GM13977 (cell line): ENCODE measurements around the gene RIC8A.
A peak's percentile ranks its signal among the peaks of the same experiment; 100 is the strongest.

ENCODE experiments used
- DNase-seq: peaks from one replicate; pipeline ENCODE4 v3.0.0; 2012; ENCODE audit warnings: low spot score
- in situ Hi-C: fragments of 300-500 bp; cut with MboI; formaldehyde crosslinking; loops from one replicate; pipeline ENCODE4 v1.12.0; 2022; ENCODE audit warnings: low sequenced_read_pairs, low pct_unique_long_range_greater_than_20kb, mixed read lengths, inconsistent platforms; ENCODE audit not compliant: unreplicated experiment
- TF ChIP-seq, protein P1 (sequence below): IDR thresholded peaks from 2 replicates; pipeline ENCODE4 v1.5.1; 2012; ENCODE audit warnings: mild to moderate bottlenecking, control low read depth; ENCODE audit not compliant: insufficient read depth; ENCODE audit errors: extremely low read depth, missing control alignments

Gene RIC8A

DNA sequence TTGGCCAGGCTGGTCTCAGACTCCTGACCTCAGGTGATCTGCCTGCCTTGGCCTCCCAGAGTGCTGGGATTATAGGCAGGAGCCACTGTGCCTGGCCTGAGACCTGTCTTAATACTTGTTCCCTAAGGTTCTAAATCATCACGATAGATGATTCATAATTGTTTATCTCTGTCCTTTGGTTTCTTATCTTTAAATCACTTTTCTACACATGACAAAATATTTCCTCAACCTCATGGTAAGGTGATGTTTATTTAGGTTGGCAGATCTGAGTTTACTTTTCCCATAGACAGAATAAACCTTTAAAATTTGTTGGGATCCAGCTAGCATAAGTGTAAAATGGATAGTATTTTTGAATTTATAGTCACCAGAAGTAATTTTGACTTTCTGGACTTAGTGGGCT is 32.8 kb downstream of the RIC8A start:
- no peak for DNase-seq
- TF ChIP-seq, protein P1, sequence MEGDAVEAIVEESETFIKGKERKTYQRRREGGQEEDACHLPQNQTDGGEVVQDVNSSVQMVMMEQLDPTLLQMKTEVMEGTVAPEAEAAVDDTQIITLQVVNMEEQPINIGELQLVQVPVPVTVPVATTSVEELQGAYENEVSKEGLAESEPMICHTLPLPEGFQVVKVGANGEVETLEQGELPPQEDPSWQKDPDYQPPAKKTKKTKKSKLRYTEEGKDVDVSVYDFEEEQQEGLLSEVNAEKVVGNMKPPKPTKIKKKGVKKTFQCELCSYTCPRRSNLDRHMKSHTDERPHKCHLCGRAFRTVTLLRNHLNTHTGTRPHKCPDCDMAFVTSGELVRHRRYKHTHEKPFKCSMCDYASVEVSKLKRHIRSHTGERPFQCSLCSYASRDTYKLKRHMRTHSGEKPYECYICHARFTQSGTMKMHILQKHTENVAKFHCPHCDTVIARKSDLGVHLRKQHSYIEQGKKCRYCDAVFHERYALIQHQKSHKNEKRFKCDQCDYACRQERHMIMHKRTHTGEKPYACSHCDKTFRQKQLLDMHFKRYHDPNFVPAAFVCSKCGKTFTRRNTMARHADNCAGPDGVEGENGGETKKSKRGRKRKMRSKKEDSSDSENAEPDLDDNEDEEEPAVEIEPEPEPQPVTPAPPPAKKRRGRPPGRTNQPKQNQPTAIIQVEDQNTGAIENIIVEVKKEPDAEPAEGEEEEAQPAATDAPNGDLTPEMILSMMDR, result no peak
- in situ Hi-C loops, result no loop called here

DNA sequence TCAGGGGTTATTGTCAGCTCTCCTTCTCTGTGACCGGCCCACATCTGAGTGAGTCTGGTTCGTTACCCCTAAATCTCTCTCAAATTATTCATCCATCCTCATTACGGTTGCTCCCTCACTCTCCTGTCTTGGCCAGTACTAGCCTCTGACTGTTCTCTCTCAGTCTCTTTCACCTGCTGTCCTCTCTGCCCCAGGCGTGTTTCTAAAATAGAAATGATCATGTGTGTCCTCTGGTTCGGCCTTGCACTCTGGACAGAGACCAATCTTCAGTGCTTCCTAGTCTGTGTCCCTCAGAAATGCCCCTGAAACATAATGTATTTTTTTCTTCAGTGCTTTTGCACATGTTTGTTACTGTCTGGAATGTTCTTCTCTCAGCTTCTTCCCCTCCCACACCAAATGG is 34.1 kb downstream of the RIC8A start:
- in situ Hi-C loops, result no loop called here
- DNase-seq, result no peak
- TF ChIP-seq, protein P1, result no peak

DNA sequence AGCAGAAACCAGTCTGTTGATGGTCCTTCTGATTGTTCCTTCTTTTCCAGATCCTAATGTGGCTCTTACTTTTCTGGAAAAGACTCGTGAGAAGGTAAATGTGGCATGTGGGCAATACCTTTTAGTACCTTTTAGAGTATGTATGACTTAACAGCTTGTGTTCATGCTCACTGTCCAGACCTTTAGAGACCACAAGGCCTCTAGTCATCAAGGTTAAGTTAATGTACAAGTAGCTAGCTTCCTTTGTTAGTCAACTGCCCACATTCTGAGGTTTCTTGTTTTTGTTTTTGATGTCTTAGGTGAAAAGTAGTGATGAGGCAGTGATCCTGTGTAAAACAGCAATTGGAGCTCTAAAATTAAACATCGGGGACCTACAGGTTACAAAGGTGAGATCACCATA is 36.9 kb downstream of the RIC8A start:
- TF ChIP-seq, protein P1, result no peak
- in situ Hi-C loops, result no loop called here

DNA sequence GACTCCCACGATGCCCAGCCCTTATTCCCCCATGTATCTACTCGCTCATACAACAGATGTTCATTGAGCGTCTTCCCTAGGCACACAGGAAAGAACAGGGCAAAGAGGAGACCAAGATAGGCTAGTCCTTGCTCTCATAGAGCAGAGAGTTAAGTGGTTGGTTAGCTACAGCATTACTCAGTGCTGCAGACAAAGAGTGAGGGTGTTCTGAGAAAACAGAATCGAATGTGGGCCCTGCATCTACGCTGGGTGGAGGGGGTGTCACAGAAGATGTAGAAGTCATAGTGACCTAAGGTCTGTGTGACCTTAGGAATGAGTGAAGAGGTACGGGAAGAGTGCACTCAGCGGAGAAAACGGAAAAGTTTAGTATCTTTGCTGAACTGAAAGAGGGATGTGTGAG is 41.6 kb downstream of the RIC8A start:
- in situ Hi-C loops, result no loop called here
- TF ChIP-seq, protein P1, result no peak

More for the DNA sequence above, 36.9 kb downstream of the RIC8A start:
- DNase-seq, result no peak

DNA sequence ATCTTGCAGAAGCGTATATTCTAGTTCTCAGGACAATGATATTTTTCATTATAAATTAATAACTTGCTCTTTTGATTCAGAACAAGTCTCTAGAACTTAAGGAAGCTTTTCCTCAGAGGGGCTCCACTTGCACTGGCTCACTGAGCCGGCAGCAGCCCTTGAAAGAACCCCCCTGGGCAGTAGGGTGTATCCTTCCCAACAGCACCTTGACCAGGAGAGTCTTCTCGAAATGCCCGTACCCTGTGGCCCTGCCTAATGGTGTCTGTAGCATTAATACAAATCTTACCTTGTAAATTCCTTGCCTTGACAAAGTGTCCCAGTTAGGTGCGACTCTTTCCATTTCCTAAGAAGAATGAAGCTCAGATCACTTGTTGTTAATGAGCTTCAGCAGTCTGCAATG is 42.8 kb downstream of the RIC8A start:
- TF ChIP-seq, protein P1, result no peak

More for the DNA sequence above, 41.6 kb downstream of the RIC8A start:
- no peak for DNase-seq

DNA sequence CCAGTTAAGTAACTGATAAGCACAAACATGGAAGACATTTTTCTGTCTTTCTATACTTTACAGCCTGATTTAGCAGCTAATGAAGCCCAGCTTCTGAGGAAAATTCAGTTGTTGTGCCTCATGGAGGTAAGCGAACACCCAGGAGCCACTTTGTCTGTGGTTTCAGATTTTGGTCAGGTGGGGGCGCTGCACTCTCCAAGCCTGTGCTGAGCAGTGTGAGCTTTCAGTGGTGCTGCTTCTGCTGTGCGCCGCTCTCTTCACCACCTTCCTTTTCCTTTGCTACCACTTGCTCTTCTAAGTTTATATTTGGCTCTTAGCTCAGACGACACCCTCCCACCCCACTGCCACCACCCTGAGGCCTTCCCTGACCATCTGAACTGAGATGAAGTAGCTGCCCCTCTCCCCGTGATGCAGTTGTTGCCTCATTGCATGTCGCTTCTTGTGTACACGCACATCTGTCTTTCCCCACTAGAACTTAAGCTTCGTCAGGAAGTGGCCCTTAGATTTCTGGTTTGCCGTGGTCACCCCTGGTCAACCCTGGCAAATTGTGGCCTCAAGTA is 43.3 kb downstream of the RIC8A start:
- peak; percentile 46 for DNase-seq
- TF ChIP-seq, protein P1, result peak; percentile 72
- in situ Hi-C loops, result no loop called here

More for the DNA sequence above, 42.8 kb downstream of the RIC8A start:
- no peak for DNase-seq
- in situ Hi-C loops, result no loop called here
